Fibroblast of lung (primary cell): ENCODE data around the gene OSBPL1A. TPM values are rescaled to one million over a fixed set of nuclear protein-coding genes. Genes with fewer than 3 reads are reported as not detected.

Source experiments
- DNase-seq, 2 donors: peaks; one replicate each; pipeline versions ENCODE4 v3.0.0 to v3.0.0-alpha.2; 2010; ENCODE audit warnings: low read depth in 2 of 2
- H2AFZ ChIP-seq: 2 replicates; pipeline ENCODE4 v1.5.1; 2012; ENCODE audit warnings: low read length, control low read depth, inconsistent platforms
- H3K27ac ChIP-seq: 2 replicates; pipeline ENCODE4 v1.5.1; 2011; ENCODE audit warnings: low read length, control low read depth; ENCODE audit not compliant: insufficient read depth
- H3K27me3 ChIP-seq: 2 replicates; pipeline ENCODE4 v1.5.1; 2011; ENCODE audit warnings: mild to moderate bottlenecking, low read length; ENCODE audit not compliant: control insufficient read depth, insufficient read depth
- H3K36me3 ChIP-seq: 2 replicates; pipeline ENCODE4 v1.5.1; 2011; ENCODE audit warnings: low read length; ENCODE audit not compliant: control insufficient read depth, insufficient read depth
- H3K4me1 ChIP-seq: 2 replicates; pipeline ENCODE4 v1.5.1; 2011; ENCODE audit warnings: low read length; ENCODE audit not compliant: control insufficient read depth, insufficient read depth; ENCODE audit errors: extremely low read depth
- H3K4me2 ChIP-seq: 2 replicates; pipeline ENCODE4 v1.5.1; 2011; ENCODE audit warnings: low read length, control low read depth; ENCODE audit not compliant: insufficient read depth; ENCODE audit errors: extremely low read depth
- H3K4me3 ChIP-seq, 4 experiments: fragments of 200-600 bp in 1 of 4; sonication (generic) in 1 of 4; replicated peaks in 1 of 4; 2 replicates each; pipeline ENCODE4 v1.5.1; 2011 to 2016; ENCODE audit warnings: low read length in 4 of 4, low read depth in 3 of 4, mild to moderate bottlenecking in 3 of 4, control low read depth in 2 of 4, inconsistent platforms in 1 of 4, mixed read lengths in 1 of 4; ENCODE audit not compliant: insufficient read depth in 1 of 4; ENCODE audit errors: control extremely low read depth in 1 of 4
- H3K79me2 ChIP-seq: 2 replicates; pipeline ENCODE4 v1.5.1; 2012; ENCODE audit warnings: mild to moderate bottlenecking, low read length, inconsistent platforms; ENCODE audit not compliant: control insufficient read depth, insufficient read depth
- H3K9ac ChIP-seq: 2 replicates; pipeline ENCODE4 v1.5.1; 2011; ENCODE audit warnings: mild to moderate bottlenecking, low read length, control low read depth; ENCODE audit not compliant: insufficient read depth
- H3K9me3 ChIP-seq: 2 replicates; pipeline ENCODE4 v1.5.1; 2012; ENCODE audit warnings: low read depth, low read length; ENCODE audit not compliant: control insufficient read depth, insufficient read depth
- H4K20me1 ChIP-seq: 2 replicates; pipeline ENCODE4 v1.5.1; 2011; ENCODE audit warnings: low read length; ENCODE audit not compliant: control insufficient read depth, insufficient read depth; ENCODE audit errors: extremely low read depth
- EZH2 ChIP-seq: IDR thresholded peaks from 2 replicates; pipeline ENCODE4 v1.5.1; 2012; ENCODE audit warnings: low read length, control low read depth, mild to moderate bottlenecking; ENCODE audit errors: missing control alignments
- polyA plus RNA-seq, 2 donors: library from polyadenylated mRNA; depleted of rRNA in 1 of 2; stranded (reverse) in 1 of 2; unstranded in 1 of 2; fragments of >200 nt; gene quantifications; 2 replicates each; pipeline ENCODE4 v1.2.1, GENCODE V29; 2011 to 2012; ENCODE audit warnings: missing spikeins in 1 of 2
- total RNA-seq: library from RNA; depleted of rRNA; stranded (reverse); fragments of >200 nt; gene quantifications from 2 replicates; pipeline ENCODE4 v1.2.1, GENCODE V29; 2014
- TF ChIP-seq, protein P1 (sequence below), 2 donors: IDR thresholded peaks in 1 of 2; conservative IDR thresholded peaks in 1 of 2; 1 replicate in 1 of 2; 2 replicates in 1 of 2; pipeline ENCODE4 v1.5.1; 2011 to 2012; ENCODE audit warnings: low read length in 2 of 2, control low read depth in 1 of 2, inconsistent platforms in 1 of 2, low read depth in 1 of 2, mild to moderate bottlenecking in 1 of 2

The OSBPL1A gene
- total and polyA plus RNA-seq, 2 donors (not counting 1 experiment from before 2014, with no cell fraction given) = 67.5 to 73.3 TPM

DNA sequence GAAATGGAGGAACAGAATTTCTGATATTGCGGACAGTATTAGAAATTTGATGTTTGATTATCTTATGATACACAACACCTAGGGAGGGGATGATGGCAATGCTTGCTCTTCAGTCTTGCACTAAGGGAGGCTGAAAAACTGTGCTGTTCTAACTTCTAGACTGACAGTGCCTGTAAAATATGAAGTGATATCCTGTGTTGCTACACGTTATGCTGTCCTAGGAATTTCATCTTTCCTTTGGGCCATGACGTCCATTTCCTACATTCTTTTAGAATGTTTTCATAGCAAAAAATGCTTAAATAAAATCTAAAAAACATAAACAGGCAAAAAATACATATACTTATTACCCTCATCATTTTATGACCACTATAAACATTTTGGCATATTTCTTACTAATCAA, 55.3 kb downstream of the OSBPL1A start:
- Histone ChIP-seq H3K9ac (no peak overlapping the region), H3K4me2 (peak overlapping the region; percentile 27), H4K20me1 (no peaks in the 10 kb centered on the region), H3K4me3 (no peak overlapping the region), H3K9me3 (no peaks in the 10 kb centered on the region), H2AFZ (no peak overlapping the region), H3K27ac (no peak overlapping the region), H3K4me1 (peaks cover 3% of the 10 kb centered on the region), H3K36me3 (no peaks in the 10 kb centered on the region), H3K27me3 (no peaks in the 10 kb centered on the region), H3K79me2 (no peaks in the 10 kb centered on the region)
- DNase-seq = peak in 1 of 2 donors; percentile 30
- TF ChIP-seq, protein P1, sequence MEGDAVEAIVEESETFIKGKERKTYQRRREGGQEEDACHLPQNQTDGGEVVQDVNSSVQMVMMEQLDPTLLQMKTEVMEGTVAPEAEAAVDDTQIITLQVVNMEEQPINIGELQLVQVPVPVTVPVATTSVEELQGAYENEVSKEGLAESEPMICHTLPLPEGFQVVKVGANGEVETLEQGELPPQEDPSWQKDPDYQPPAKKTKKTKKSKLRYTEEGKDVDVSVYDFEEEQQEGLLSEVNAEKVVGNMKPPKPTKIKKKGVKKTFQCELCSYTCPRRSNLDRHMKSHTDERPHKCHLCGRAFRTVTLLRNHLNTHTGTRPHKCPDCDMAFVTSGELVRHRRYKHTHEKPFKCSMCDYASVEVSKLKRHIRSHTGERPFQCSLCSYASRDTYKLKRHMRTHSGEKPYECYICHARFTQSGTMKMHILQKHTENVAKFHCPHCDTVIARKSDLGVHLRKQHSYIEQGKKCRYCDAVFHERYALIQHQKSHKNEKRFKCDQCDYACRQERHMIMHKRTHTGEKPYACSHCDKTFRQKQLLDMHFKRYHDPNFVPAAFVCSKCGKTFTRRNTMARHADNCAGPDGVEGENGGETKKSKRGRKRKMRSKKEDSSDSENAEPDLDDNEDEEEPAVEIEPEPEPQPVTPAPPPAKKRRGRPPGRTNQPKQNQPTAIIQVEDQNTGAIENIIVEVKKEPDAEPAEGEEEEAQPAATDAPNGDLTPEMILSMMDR (conservative IDR thresholded peaks at IDR 0.05 in 1 of 2, IDR thresholded peaks at IDR 0.05 in 1 of 2; ENCODE audit: low read depth in 1 of 2, low read length in 2 of 2) = no peak
- no peak for TF ChIP-seq EZH2

DNA sequence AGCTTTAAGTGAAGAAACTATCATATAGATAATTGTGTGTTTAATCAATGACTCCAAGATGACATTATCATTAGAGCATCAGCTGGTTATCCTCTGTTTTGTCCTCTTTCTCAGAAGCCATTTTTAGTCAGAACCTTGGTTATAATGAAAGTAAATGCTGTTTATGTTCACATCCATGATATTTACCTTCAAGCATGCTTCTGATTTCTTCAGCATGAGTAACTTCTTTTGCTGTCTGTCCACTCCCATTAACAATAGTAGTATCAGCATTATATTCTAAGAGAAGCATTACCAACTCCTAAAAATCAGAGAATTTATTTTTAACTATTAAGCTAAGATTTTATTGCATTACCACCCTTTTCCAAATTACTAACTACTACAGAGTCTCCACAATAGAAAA, 56.3 kb downstream of the OSBPL1A start:
- no peaks in the 10 kb centered on the region for H3K79me2 ChIP-seq
- H3K27ac ChIP-seq = no peak overlapping the region
- H4K20me1 ChIP-seq = no peaks in the 10 kb centered on the region
- H3K9ac ChIP-seq = no peak overlapping the region
- H3K36me3 ChIP-seq = no peaks in the 10 kb centered on the region
- no peak overlapping the region for H3K4me2 ChIP-seq
- H3K4me1 ChIP-seq = peaks cover 3% of the 10 kb centered on the region
- H3K4me3 ChIP-seq = no peak overlapping the region
- H2AFZ ChIP-seq = no peak overlapping the region
- H3K27me3 ChIP-seq = no peaks in the 10 kb centered on the region
- no peak for DNase-seq
- TF ChIP-seq EZH2 = no peak
- TF ChIP-seq, protein P1 (conservative IDR thresholded peaks at IDR 0.05 in 1 of 2, IDR thresholded peaks at IDR 0.05 in 1 of 2; ENCODE audit: low read depth in 1 of 2, low read length in 2 of 2) = no peak
- H3K9me3 ChIP-seq = no peaks in the 10 kb centered on the region

DNA sequence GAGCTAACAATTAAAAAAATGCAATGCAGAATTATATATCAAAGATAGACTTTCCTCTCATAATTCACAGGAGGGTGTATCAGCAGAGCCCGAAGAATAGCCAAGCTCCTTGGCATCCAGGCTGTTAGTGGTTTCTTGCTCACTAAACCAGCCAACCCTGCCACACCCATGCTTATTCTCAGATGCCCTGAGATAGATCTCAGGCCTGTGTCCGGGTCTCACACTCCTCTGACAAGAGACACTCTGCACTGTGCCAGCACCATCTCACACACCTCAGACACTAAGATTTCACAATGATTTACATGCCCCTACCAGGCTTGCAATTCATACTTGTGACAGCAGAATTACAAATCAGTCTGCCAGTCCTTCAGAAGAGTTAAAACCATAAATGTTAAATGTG, 64.5 kb downstream of the OSBPL1A start:
- Histone ChIP-seq H3K27ac (no peak overlapping the region), H3K36me3 (no peaks in the 10 kb centered on the region), H3K4me2 (no peak overlapping the region), H4K20me1 (no peaks in the 10 kb centered on the region), H3K9me3 (no peaks in the 10 kb centered on the region), H3K4me3 (no peak overlapping the region), H3K27me3 (no peaks in the 10 kb centered on the region), H2AFZ (no peak overlapping the region), H3K79me2 (no peaks in the 10 kb centered on the region), H3K9ac (no peak overlapping the region), H3K4me1 (no peaks in the 10 kb centered on the region)
- no peak for TF ChIP-seq EZH2
- TF ChIP-seq, protein P1 (conservative IDR thresholded peaks at IDR 0.05 in 1 of 2, IDR thresholded peaks at IDR 0.05 in 1 of 2; ENCODE audit: low read depth in 1 of 2, low read length in 2 of 2) = no peak
- no peak for DNase-seq
